OCI-LY3 (cell line): ENCODE measurements around the gene ARHGAP42.

Source experiments
- CTCF ChIP-seq: fragments of 200-600, 300-600 bp; sonication (generic); IDR thresholded peaks from 2 replicates; pipeline ENCODE4 v1.5.1; 2014; ENCODE audit warnings: antibody characterized with exemption, low read length, low read depth
- EZH2phosphoT487 ChIP-seq: fragments of 200-600 bp; shearing (Covaris generic); IDR thresholded peaks from 2 replicates; pipeline ENCODE4 v1.6.1; 2018; ENCODE audit warnings: antibody characterized with exemption, mixed run types, low read depth

GRCh38 chr11:100727410-100727809 is 40.3 kb downstream of the ARHGAP42 start:
- TF ChIP-seq CTCF (no peak), EZH2phosphoT487 (no peak)
